Dermis microvascular lymphatic vessel endothelial cell (primary cell): ENCODE results near the gene DCAF10. TPM values are rescaled to one million over a fixed set of nuclear protein-coding genes. Genes with fewer than 3 reads are reported as not detected.
"Not testable (repeated sequence)": the region's sequence is repeated elsewhere in the genome, so short reads cannot be mapped to it uniquely, and the experiment has no call there.

Experiments
- DNase-seq, 2 donors: peaks; one replicate each; pipeline versions ENCODE4 v3.0.0 to v3.0.0-alpha.2; 2010; ENCODE audit warnings: low read depth in 2 of 2
- total RNA-seq: library from RNA; depleted of rRNA; stranded (reverse); fragments of >200 nt; gene quantifications from 2 replicates; pipeline ENCODE4 v1.2.1, GENCODE V29; 2014

DCAF10 gene
- total RNA-seq, 1 donor from 2014 or later = 12.3 TPM

- no peak for DNase-seq
Observed at GRCh38 chr9:37908698-37909186, 108.1 kb downstream of the DCAF10 start.

GRCh38 chr9:37909326-37909725, 108.7 kb downstream of the DCAF10 start:
- DNase-seq = no peak

GRCh38 chr9:37909836-37910235, 109.2 kb downstream of the DCAF10 start:
- not testable (repeated sequence) for DNase-seq

- no peak for DNase-seq
Observed at GRCh38 chr9:37910271-37910670, 109.7 kb downstream of the DCAF10 start.

- peak in 1 of 2 donors; percentile 36 for DNase-seq
Observed at GRCh38 chr9:37911271-37911681, 110.7 kb downstream of the DCAF10 start.

GRCh38 chr9:37913480-37914153, 113.0 kb downstream of the DCAF10 start:
- peak; percentile 75 to 77 for DNase-seq

- no peak for DNase-seq
Observed at GRCh38 chr9:37914154-37914551, 113.6 kb downstream of the DCAF10 start.

GRCh38 chr9:37914701-37915358, 114.2 kb downstream of the DCAF10 start:
- DNase-seq = no peak

- DNase-seq = no peak
Observed at GRCh38 chr9:37915911-37916470, 115.4 kb downstream of the DCAF10 start.

GRCh38 chr9:37916471-37917312, 116.1 kb downstream of the DCAF10 start:
- peak; percentile 63 to 85 for DNase-seq

Other genes starting within 250 kb of the DCAF10 start
- 9.1 and 17.6 TPM in 2 replicates for gene FBXO10, start 224.4 kb upstream of the DCAF10 start, total RNA-seq
- 92.2 and 126 TPM in 2 replicates for gene TOMM5, start 208.2 kb upstream of the DCAF10 start, total RNA-seq
- gene FRMPD1, start 149.8 kb upstream of the DCAF10 start, total RNA-seq = not detected in 2 replicates
- 1.0 and 1.1 TPM in 2 replicates for gene TRMT10B, start 47.0 kb upstream of the DCAF10 start, total RNA-seq
- 16.7 and 26.0 TPM in 2 replicates for gene EXOSC3, start 15.7 kb upstream of the DCAF10 start, total RNA-seq
- gene SLC25A51, start 103.3 kb downstream of the DCAF10 start, total RNA-seq = 66.1 TPM in 2 replicates